Thyroid gland (tissue), 4 donors: ENCODE results near the gene FAM221B.

ENCODE experiments used
- CTCF ChIP-seq, 6 experiments: fragments of 200-600 bp in 3 of 6; fragments of 450-650 bp in 3 of 6; sonication (generic) in 3 of 6; IDR thresholded peaks; one replicate each; pipeline ENCODE4 v1.5.1; 2016 to 2019; ENCODE audit warnings: antibody characterized with exemption in 6 of 6, mild to moderate bottlenecking in 2 of 6, inconsistent platforms in 1 of 6, moderate library complexity in 1 of 6
- POLR2A ChIP-seq, 2 donors: fragments of 450-650 bp; IDR thresholded peaks; one replicate each; pipeline ENCODE4 v1.6.1; 2017; ENCODE audit warnings: antibody characterized with exemption in 2 of 2, mild to moderate bottlenecking in 2 of 2, moderate library complexity in 1 of 2

- TF ChIP-seq POLR2A (IDR thresholded peaks at IDR 0.05) (no peak), CTCF (IDR thresholded peaks at IDR 0.05) (no peak)
Measured at GRCh38 chr9:35867538-35867937, 39.0 kb upstream of the FAM221B start.
